Stromal cell of bone marrow (primary cell): ENCODE measurements around the gene TNNT3.
"Not testable (repeated sequence)": the region's sequence is repeated elsewhere in the genome, so short reads cannot be mapped to it uniquely, and the experiment has no call there.

Source experiments
- DNase-seq: peaks from one replicate; pipeline ENCODE4 v3.0.0-alpha.2; 2012; ENCODE audit warnings: low read depth

The TNNT3 gene

GRCh38 chr11:1935156-1936071 is 15.9 kb downstream of the TNNT3 start:
- DNase-seq = no peak

GRCh38 chr11:1936072-1936780 is 16.7 kb downstream of the TNNT3 start:
- no peak for DNase-seq

- DNase-seq = no peak
Observed at GRCh38 chr11:1936781-1937615, 17.5 kb downstream of the TNNT3 start.

GRCh38 chr11:1937616-1938342 is 18.3 kb downstream of the TNNT3 start:
- DNase-seq = no peak

- no peak for DNase-seq
Observed at GRCh38 chr11:1938343-1939005, 19.0 kb downstream of the TNNT3 start.

GRCh38 chr11:1939006-1939625 is 19.6 kb downstream of the TNNT3 start:
- no peak for DNase-seq

- DNase-seq = not testable (repeated sequence)
Observed at GRCh38 chr11:1939788-1940187, 20.3 kb downstream of the TNNT3 start.

GRCh38 chr11:1942558-1943260 is 23.2 kb downstream of the TNNT3 start:
- no peak for DNase-seq

GRCh38 chr11:1943576-1943975 is 24.1 kb downstream of the TNNT3 start:
- DNase-seq = no peak

- peak; percentile 24 for DNase-seq
Observed at GRCh38 chr11:1943977-1944376, 24.5 kb downstream of the TNNT3 start.

GRCh38 chr11:1946812-1947484 is 27.4 kb downstream of the TNNT3 start, which contains the start of gene MRPL23:
Gene MRPL23, plus strand, starts transcription at chr11:1947332. Its CDS starts 31 bp downstream, at chr11:1947363.
- no peak for DNase-seq

- DNase-seq = no peak
Observed at GRCh38 chr11:1947592-1948237, 28.2 kb downstream of the TNNT3 start.

- no peak for DNase-seq
Observed at GRCh38 chr11:1948389-1948788, 28.9 kb downstream of the TNNT3 start.

- DNase-seq = no peak
Observed at GRCh38 chr11:1949302-1949701, 29.8 kb downstream of the TNNT3 start.

GRCh38 chr11:1949922-1950321 is 30.4 kb downstream of the TNNT3 start:
- DNase-seq = no peak

GRCh38 chr11:1952806-1953482 is 33.4 kb downstream of the TNNT3 start:
- no peak for DNase-seq

GRCh38 chr11:1953489-1954266 is 34.2 kb downstream of the TNNT3 start:
- DNase-seq = no peak
